Measurements from ENCODE around the gene SNAPC3. TPM values are rescaled to one million over a fixed set of nuclear protein-coding genes. Genes with fewer than 3 reads are reported as not detected.
"Not testable (repeated sequence)": the region's sequence is repeated elsewhere in the genome, so short reads cannot be mapped to it uniquely, and the experiment has no call there.

The SNAPC3 gene
- total and polyA plus RNA-seq, 8 donors, result 30.7 to 72.3 (median 60.7) TPM

DNA sequence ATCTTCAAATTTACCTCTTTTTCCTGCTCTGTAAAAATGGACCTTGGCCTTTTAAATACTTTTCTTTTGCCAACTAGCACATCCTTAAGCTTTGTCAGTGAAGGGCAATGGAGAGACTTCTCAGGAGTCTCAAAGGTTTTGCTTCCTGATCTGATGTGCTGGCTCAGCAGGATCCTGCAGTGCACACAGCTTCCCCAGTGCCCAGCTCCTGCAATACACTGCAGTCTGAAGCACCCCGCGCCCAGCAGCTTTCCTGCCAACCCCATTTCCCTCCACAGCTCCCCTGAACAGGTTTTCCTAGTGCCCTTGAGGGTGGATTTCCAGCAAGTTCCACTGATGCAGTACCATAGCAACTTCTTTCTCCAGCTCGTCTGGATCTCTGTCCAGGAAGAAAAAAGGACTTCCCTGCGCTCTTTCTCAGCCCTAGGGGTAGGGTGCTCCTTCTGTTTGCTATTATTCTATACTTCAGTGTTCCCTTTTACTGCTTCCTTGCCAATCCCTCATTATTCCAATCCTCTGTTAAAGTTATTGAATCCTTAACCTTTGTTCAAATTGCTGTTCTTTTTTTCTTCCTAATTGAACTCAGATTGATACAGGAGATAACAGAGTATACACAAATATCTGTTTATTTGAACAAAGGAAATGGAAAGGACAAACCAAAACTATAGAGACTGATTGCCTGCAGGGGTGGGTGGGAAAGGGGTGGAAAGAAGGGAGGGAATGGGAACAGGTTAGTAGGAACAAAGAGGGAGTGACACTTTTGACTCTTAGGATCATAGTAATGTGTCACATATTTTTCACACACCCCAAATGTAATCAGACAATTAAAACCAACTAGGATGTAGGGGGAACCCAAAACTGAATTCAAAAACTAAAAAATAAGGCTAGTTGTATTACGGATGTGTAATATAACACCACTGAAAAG, 8.5 kb downstream of the SNAPC3 start:
- peak; percentile 95 for ATAC-seq

DNA sequence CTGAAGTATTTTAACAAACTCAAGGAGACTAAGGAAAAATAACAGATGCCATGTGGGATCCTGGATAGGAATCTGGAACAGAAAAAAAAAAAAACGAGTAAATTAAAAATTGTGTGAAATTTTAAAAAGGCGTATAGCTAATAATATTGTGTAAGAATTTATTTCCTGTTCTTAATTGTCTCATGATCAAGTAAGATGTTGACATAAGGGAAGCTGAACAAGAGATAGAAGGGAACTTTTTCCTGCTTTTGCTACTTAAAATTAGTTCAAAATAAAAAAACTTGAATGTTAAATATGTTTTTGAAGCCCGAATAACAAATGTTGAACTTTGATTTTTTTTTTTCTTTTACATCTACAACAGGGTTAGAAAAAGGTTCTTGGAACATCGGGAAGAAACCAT, 10.5 kb downstream of the SNAPC3 start:
- Histone ChIP-seq H3K9me3 (no peaks in the 10 kb centered on the region), H3K4me1 (peaks cover 7 to 44% of the 10 kb centered on the region in 2 donors), H3K4me3 (no peak overlapping the region), H3K27ac (peak overlapping the region in 1 of 2 donors; percentile 6), H3K27me3 (no peaks in the 10 kb centered on the region), H3K36me3 (peaks cover 0 to 37% of the 10 kb centered on the region in 2 donors)
- TF ChIP-seq, protein P1, sequence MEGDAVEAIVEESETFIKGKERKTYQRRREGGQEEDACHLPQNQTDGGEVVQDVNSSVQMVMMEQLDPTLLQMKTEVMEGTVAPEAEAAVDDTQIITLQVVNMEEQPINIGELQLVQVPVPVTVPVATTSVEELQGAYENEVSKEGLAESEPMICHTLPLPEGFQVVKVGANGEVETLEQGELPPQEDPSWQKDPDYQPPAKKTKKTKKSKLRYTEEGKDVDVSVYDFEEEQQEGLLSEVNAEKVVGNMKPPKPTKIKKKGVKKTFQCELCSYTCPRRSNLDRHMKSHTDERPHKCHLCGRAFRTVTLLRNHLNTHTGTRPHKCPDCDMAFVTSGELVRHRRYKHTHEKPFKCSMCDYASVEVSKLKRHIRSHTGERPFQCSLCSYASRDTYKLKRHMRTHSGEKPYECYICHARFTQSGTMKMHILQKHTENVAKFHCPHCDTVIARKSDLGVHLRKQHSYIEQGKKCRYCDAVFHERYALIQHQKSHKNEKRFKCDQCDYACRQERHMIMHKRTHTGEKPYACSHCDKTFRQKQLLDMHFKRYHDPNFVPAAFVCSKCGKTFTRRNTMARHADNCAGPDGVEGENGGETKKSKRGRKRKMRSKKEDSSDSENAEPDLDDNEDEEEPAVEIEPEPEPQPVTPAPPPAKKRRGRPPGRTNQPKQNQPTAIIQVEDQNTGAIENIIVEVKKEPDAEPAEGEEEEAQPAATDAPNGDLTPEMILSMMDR (IDR thresholded peaks at IDR 0.05), result no peak
- DNase-seq (no peak), ATAC-seq (no peak)
- intact Hi-C loops (cut with DNase I), result no loop called here

More for the DNA sequence above, 8.5 kb downstream of the SNAPC3 start:
- Histone ChIP-seq H3K27me3 (no peaks in the 10 kb centered on the region), H3K4me3 (no peak overlapping the region), H3K27ac (no peak overlapping the region), H3K4me1 (peaks cover 15 to 63% of the 10 kb centered on the region in 2 donors), H3K9me3 (no peaks in the 10 kb centered on the region), H3K36me3 (peaks cover 0 to 33% of the 10 kb centered on the region in 2 donors)
- peak in 1 of 4 donors; percentile 63 for DNase-seq
- intact Hi-C loops (cut with DNase I), result no loop called here
- TF ChIP-seq, protein P1 (IDR thresholded peaks at IDR 0.05), result no peak

DNA sequence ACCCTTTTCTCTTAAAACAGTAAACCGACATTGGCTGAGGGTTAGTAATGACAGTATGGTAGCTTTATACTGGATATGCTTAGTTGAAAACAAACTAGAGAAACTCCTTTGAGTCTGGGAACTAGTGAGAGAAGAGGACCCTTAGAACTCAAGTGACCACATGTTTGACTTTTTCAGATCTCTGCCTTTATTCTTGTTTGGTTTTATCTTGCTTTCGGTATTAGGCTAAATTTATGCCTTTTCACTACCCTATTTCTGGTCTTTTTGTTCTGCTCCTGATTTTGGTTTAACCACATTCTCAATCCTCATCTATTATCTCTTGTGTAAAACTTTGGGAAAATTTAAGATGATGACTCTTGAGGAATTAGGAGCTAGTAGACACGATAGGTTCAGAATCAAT, 11.0 kb downstream of the SNAPC3 start:
- peak overlapping the region in 1 of 2 donors; percentile 6 for H3K27ac ChIP-seq

DNA sequence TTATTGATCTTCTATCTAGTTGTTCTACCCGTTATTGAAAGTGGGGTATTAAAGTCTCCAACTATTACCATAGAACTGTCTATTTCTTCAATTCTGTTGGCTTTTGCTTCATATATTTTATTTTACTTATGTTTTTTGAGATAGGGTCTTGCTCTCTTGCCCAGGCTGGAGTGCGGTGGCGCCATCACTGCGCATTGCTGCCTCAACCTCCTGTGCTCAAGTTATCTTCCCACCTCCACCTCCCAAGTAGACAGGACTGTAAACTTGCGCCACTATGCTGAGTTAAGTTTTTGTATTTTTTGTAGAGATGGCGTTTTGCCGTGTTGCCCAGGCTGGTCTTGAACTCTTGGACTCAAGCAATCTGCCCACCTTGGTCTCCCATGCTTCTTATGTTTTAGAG, 16.2 kb downstream of the SNAPC3 start:
- Histone ChIP-seq H3K9me3 (no peaks in the 10 kb centered on the region), H3K36me3 (peaks cover 0 to 63% of the 10 kb centered on the region in 2 donors), H3K27me3 (no peaks in the 10 kb centered on the region), H3K4me1 (peaks cover 0 to 7% of the 10 kb centered on the region in 2 donors), H3K27ac (no peak overlapping the region), H3K4me3 (no peak overlapping the region)
- intact Hi-C loops (cut with DNase I), result no loop called here
- TF ChIP-seq, protein P1 (IDR thresholded peaks at IDR 0.05), result no peak
- ATAC-seq (no peak), DNase-seq (no peak)

More for the DNA sequence above, 11.0 kb downstream of the SNAPC3 start:
- ATAC-seq, result no peak
- H3K36me3 ChIP-seq, result peaks cover 0 to 40% of the 10 kb centered on the region in 2 donors
- intact Hi-C loops (cut with DNase I), result no loop called here
- no peaks in the 10 kb centered on the region for H3K27me3 ChIP-seq
- no peaks in the 10 kb centered on the region for H3K9me3 ChIP-seq
- no peak for DNase-seq
- TF ChIP-seq, protein P1 (IDR thresholded peaks at IDR 0.05), result no peak
- H3K4me1 ChIP-seq, result peaks cover 7 to 44% of the 10 kb centered on the region in 2 donors
- H3K4me3 ChIP-seq, result no peak overlapping the region

DNA sequence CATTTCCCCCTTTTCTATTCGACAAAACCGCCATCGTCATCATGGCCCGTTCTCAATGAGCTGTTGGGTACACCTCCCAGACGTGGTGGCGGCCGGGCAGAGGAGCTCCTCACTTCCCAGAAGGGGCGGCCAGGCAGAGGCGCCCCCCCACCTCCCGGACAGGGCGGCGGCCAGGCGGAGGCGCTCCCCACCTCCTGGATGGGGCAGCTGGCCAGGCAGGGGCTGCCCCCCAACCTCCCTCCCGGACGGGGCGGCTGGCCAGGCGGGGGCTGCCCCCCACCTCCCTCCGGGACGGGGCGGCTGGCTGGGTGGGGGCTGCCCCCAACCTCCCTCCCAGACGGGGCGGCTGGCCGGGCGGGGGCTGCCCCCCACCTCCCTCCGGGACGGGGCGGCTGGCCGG, 19.2 kb downstream of the SNAPC3 start:
- H3K27me3 ChIP-seq; H3K27ac ChIP-seq; ATAC-seq; intact Hi-C loops (cut with DNase I); H3K4me3 ChIP-seq; H3K4me1 ChIP-seq; H3K9me3 ChIP-seq; DNase-seq: not testable (repeated sequence)
- peaks cover 5 to 66% of the 10 kb centered on the region in 2 donors for H3K36me3 ChIP-seq

DNA sequence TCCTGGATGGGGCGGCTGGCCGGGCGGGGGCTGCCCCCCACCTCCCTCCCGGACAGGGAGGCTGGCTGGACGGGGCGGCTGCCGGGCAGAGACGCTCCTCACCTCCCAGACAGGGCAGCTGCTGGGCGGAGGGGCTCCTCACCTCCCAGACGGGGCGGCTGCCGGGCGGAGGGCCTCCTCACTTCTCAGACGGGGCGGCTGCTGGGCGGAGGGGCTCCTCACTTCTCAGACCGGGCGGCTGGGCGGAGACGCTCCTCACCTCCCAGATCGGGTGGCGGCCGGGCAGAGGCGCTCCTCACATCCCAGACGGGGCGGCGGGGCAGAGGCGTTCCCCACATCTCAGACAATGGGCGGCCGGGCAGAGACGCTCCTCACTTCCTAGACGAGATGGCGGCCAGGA, 19.6 kb downstream of the SNAPC3 start:
- DNase-seq; H3K27ac ChIP-seq; intact Hi-C loops (cut with DNase I); ATAC-seq; H3K4me3 ChIP-seq; H3K9me3 ChIP-seq; H3K4me1 ChIP-seq; H3K27me3 ChIP-seq: not testable (repeated sequence)
- H3K36me3 ChIP-seq, result peaks cover 5 to 66% of the 10 kb centered on the region in 2 donors

All from left lung (tissue), 10 donors.